Measurements from ENCODE around the gene INPP4B.

Gene INPP4B

GRCh38 chr4:142104041-142104440 is 742.1 kb downstream of the INPP4B start:
- no peaks in the 10 kb centered on the region for H3K79me2 ChIP-seq (ENCODE audit: insufficient read depth, low read length)
- H3K4me1 ChIP-seq (ENCODE audit: insufficient read depth, low read length, severe bottlenecking), result no peaks in the 10 kb centered on the region
- H3K27me3 ChIP-seq (ENCODE audit: insufficient read depth, low read length), result no peaks in the 10 kb centered on the region
- H4K20me1 ChIP-seq (ENCODE audit: insufficient read depth, low read length), result no peaks in the 10 kb centered on the region
- no peak for TF ChIP-seq CTCF (IDR thresholded peaks at IDR 0.05; ENCODE audit: low read length)
- TF ChIP-seq EZH2 (IDR thresholded peaks at IDR 0.05; ENCODE audit: borderline replicate concordance, low read length), result no peak
- no peaks in the 10 kb centered on the region for H3K36me3 ChIP-seq (ENCODE audit: insufficient read depth, low read length)
- H3F3A ChIP-seq (ENCODE audit: insufficient read depth, low read length), result no peaks in the 10 kb centered on the region
- H3K9ac ChIP-seq (ENCODE audit: low read length), result no peak overlapping the region
- no peaks in the 10 kb centered on the region for H3K9me2 ChIP-seq (ENCODE audit: low read depth, low read length)
- no peaks in the 10 kb centered on the region for H3K9me3 ChIP-seq (ENCODE audit: low read length)
- H3K27ac ChIP-seq (ENCODE audit: low read depth, low read length, poor library complexity, severe bottlenecking), result no peak overlapping the region
- H3K4me2 ChIP-seq (ENCODE audit: low read length), result no peak overlapping the region
- H2AFZ ChIP-seq (ENCODE audit: low read length), result no peak overlapping the region
- H3K4me3 ChIP-seq (ENCODE audit: low read depth, low read length, poor library complexity, severe bottlenecking), result no peak overlapping the region

GRCh38 chr4:142101401-142101800 is 744.7 kb downstream of the INPP4B start:
- Histone ChIP-seq H3K4me1 (ENCODE audit: insufficient read depth, low read length, severe bottlenecking) (no peaks in the 10 kb centered on the region), H3K4me2 (ENCODE audit: low read length) (no peak overlapping the region), H3K9ac (ENCODE audit: low read length) (no peak overlapping the region), H3K36me3 (ENCODE audit: insufficient read depth, low read length) (no peaks in the 10 kb centered on the region), H3K79me2 (ENCODE audit: insufficient read depth, low read length) (no peaks in the 10 kb centered on the region), H3K4me3 (ENCODE audit: low read depth, low read length, poor library complexity, severe bottlenecking) (no peak overlapping the region), H3K27ac (ENCODE audit: low read depth, low read length, poor library complexity, severe bottlenecking) (no peak overlapping the region), H4K20me1 (ENCODE audit: insufficient read depth, low read length) (no peaks in the 10 kb centered on the region), H3F3A (ENCODE audit: insufficient read depth, low read length) (no peaks in the 10 kb centered on the region), H3K9me3 (ENCODE audit: low read length) (no peaks in the 10 kb centered on the region), H3K27me3 (ENCODE audit: insufficient read depth, low read length) (no peaks in the 10 kb centered on the region), H2AFZ (ENCODE audit: low read length) (no peak overlapping the region), H3K9me2 (ENCODE audit: low read depth, low read length) (no peaks in the 10 kb centered on the region)
- TF ChIP-seq EZH2 (IDR thresholded peaks at IDR 0.05; ENCODE audit: borderline replicate concordance, low read length) (no peak), CTCF (IDR thresholded peaks at IDR 0.05; ENCODE audit: low read length) (no peak)

GRCh38 chr4:142100941-142101340 is 745.2 kb downstream of the INPP4B start:
- H3K36me3 ChIP-seq (ENCODE audit: insufficient read depth, low read length), result no peaks in the 10 kb centered on the region

More at GRCh38 chr4:142100941-142101340, 745.2 kb downstream of the INPP4B start:
- Histone ChIP-seq H3K27ac (ENCODE audit: low read depth, low read length, poor library complexity, severe bottlenecking) (no peak overlapping the region), H3F3A (ENCODE audit: insufficient read depth, low read length) (no peaks in the 10 kb centered on the region), H2AFZ (ENCODE audit: low read length) (no peak overlapping the region), H3K79me2 (ENCODE audit: insufficient read depth, low read length) (no peaks in the 10 kb centered on the region), H3K4me2 (ENCODE audit: low read length) (no peak overlapping the region), H3K9ac (ENCODE audit: low read length) (no peak overlapping the region), H3K9me2 (ENCODE audit: low read depth, low read length) (no peaks in the 10 kb centered on the region), H3K4me1 (ENCODE audit: insufficient read depth, low read length, severe bottlenecking) (no peaks in the 10 kb centered on the region), H3K4me3 (ENCODE audit: low read depth, low read length, poor library complexity, severe bottlenecking) (no peak overlapping the region), H3K27me3 (ENCODE audit: insufficient read depth, low read length) (no peaks in the 10 kb centered on the region), H3K9me3 (ENCODE audit: low read length) (no peaks in the 10 kb centered on the region), H4K20me1 (ENCODE audit: insufficient read depth, low read length) (no peaks in the 10 kb centered on the region)
- TF ChIP-seq CTCF (IDR thresholded peaks at IDR 0.05; ENCODE audit: low read length) (no peak), EZH2 (IDR thresholded peaks at IDR 0.05; ENCODE audit: borderline replicate concordance, low read length) (no peak)
